Activated naive CD8-positive, alpha-beta T cell treated with anti-CD3 and anti-CD28 coated beads, Interleukin-2, amount 10 ng/mL, durations not matched to agents 7 days and 5 days (primary cell): ENCODE measurements around the gene MRPL28. TPM values are rescaled to one million over a fixed set of nuclear protein-coding genes. Genes with fewer than 3 reads are reported as not detected.
"Not testable (repeated sequence)": the region's sequence is repeated elsewhere in the genome, so short reads cannot be mapped to it uniquely, and the experiment has no call there.

Experiments used
- ATAC-seq: fragments of 150-1000 bp; cut with Tn5 transposase; one replicate; pipeline ENCODE4 v1.10.0; 2021; ENCODE audit warnings: low read depth, moderate library complexity
- POLR2A ChIA-PET: fragments of 350-600 bp; sonication (Branson Sonifier 250); formaldehyde crosslinking; loops from one replicate; lab custom pipeline; 2021; ENCODE audit warnings: antibody characterized with exemption; lab: Charles Lee
- DNase-seq: peaks from one replicate; pipeline ENCODE4 v3.0.0; 2021
- H3K27ac Mint-ChIP-seq: one replicate; pipeline ENCODE4 v1.8.0; 2022; ENCODE audit warnings: mild to moderate bottlenecking, mixed read lengths
- H3K27me3 Mint-ChIP-seq: one replicate; pipeline ENCODE4 v1.8.0; 2022; ENCODE audit warnings: mild to moderate bottlenecking, moderate library complexity, mixed read lengths
- H3K36me3 Mint-ChIP-seq: one replicate; pipeline ENCODE4 v1.8.0; 2021; ENCODE audit warnings: mild to moderate bottlenecking, mixed read lengths
- H3K4me1 Mint-ChIP-seq: one replicate; pipeline ENCODE4 v1.8.0; 2021; ENCODE audit warnings: mixed read lengths
- H3K4me3 Mint-ChIP-seq: one replicate; pipeline ENCODE4 v1.8.0; 2022; ENCODE audit warnings: mild to moderate bottlenecking, moderate library complexity, mixed read lengths
- H3K9me3 Mint-ChIP-seq: one replicate; pipeline ENCODE4 v1.8.0; 2021; ENCODE audit warnings: mixed read lengths
- total RNA-seq, 2 experiments: library from RNA; stranded (reverse); gene quantifications; one replicate each; pipeline ENCODE4 v1.2.3, GENCODE V29; 2021

The MRPL28 gene
- total RNA-seq, 2 experiments from 2014 or later: 64.4 to 67.5 TPM

DNA sequence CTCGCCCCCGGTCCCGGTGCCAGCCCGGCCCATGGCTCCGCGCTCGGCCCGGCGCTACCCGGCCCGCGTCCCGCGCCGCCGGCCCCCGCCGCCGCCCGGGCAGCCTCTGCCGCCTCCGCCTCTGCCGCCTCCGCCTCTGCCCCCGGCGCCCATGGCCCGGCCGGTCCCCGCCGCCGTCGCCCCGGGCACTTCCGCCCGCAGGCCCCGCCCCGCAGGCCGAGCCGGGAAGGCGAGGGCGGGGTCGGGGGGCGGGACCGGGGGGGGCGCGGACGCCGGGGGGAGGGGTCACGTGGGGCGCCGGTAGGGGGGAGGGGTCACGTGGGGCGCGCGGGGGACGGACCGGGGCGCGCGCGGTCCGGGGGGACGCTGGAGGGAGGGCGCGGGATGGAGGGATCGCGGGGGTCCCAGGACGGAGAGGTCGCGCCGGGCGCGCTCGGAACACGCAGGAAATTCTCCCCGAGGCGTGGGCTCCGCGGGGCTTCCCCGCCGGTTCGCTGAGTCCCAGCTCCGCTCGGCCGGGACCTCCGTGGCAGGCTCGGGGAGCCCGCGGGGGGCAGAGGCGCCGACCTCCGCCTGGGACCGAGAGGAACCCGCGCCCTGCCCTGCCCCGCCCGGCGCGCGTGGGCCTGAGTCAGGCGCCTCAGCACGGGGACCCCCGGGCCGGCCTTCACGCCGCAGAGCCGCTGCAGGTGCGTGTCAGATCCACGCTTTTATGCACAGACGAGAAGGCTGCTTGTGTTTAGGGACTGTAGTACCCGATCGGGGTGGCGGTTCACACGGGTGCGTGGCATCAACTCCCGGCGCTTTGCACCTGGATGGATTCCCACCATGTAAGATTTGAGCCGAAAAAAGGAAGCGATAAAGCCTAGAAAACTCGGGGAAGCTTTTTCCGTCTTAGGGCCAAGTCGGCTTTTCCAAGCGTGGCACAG lies 11.7 kb upstream of the MRPL28 start, which contains the start of gene PGAP6:
TSS of gene PGAP6 (minus strand) at position 190 of the 929 bp plus-strand sequence. CDS start at position 33, 157 bp downstream.
- peaks cover 9% of the 10 kb centered on the region for H3K4me1 Mint-ChIP-seq
- H3K27ac Mint-ChIP-seq: peak within 1 kb of the TSS; percentile 34
- ATAC-seq (peak; percentile 67), DNase-seq (peak; percentile 82)
- no peaks in the 10 kb centered on the region for H3K36me3 Mint-ChIP-seq
- POLR2A ChIA-PET: interaction anchor here (1.2 to 4.6 kb wide), 3 partner anchors 10 to 19 kb away, joined by 3 to 27 read pairs (median 14); partner anchors contain the start of genes DECR2 and MRPL28
- H3K27me3 Mint-ChIP-seq: peaks cover 5% of the 10 kb centered on the region
- no peaks in the 10 kb centered on the region for H3K9me3 Mint-ChIP-seq
- H3K4me3 Mint-ChIP-seq: peak within 1 kb of the TSS; percentile 87

DNA sequence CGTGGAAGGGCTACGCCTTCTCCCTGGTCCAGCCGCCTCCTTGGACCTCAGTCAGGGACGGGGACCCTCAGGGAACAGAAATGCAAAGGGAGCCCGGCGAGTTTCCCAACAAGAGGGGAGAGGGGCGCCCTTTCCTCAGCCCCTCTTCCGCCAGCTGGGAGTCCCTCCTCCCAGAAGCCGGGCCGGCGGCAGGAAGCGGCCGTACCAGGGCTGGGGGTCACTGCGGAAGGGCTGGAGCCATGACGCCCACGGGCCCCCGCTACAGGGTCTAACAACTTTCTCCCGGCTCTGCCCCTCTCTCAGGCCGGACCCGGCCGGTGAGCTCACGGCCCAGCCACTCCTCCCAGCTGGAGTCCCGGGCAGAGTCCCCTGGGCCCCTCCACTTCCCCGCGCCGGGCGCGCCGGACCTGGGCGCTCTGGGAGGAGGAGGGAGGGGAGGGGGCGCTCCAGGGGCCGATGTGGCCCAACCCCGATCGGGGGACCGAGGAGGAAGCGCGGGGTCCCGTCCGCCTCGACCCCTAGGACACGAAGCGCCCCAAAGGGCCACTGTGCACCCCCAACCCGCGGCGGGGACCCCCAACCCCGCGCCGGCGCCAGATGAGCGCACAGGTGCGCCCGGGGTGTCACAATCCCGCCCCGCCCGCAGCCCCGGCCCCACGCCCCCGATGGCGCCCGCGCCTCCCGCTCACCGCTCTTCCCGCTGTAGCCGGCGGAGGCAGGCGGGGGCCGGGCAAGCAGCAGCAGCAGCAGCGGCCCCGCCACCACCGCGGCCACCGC lies 10.9 kb upstream of the MRPL28 start:
- POLR2A ChIA-PET: interaction anchor here (0.6 to 4.6 kb wide), 2 partner anchors 10 to 242 kb away, joined by 3 to 27 read pairs; partner anchors contain the start of gene MRPL28
- Mint-ChIP-seq H3K27ac (no peak overlapping the region), H3K27me3 (peaks cover 5% of the 10 kb centered on the region), H3K9me3 (no peaks in the 10 kb centered on the region), H3K4me3 (peak overlapping the region; percentile 73), H3K36me3 (no peaks in the 10 kb centered on the region), H3K4me1 (peaks cover 9% of the 10 kb centered on the region)
- DNase-seq (peak; percentile 56), ATAC-seq (peak; percentile 32)

DNA sequence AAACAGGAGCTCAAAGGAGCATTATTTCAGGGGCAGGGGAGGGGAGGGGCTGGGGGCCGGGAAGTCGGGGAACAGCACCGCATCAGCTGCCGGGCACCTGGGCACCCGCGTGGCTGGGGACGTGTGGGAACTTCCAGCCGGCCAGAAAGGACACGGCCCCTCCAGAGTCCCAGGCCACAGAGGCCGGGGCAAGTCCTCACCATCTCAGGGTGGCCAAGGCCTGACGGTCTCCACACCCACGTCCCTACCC lies 10.3 kb upstream of the MRPL28 start:
- DNase-seq (no peak), ATAC-seq (no peak)
- H3K9me3 Mint-ChIP-seq: no peaks in the 10 kb centered on the region
- peaks cover 9% of the 10 kb centered on the region for H3K4me1 Mint-ChIP-seq
- H3K36me3 Mint-ChIP-seq: no peaks in the 10 kb centered on the region
- H3K27me3 Mint-ChIP-seq: peaks cover 5% of the 10 kb centered on the region
- H3K4me3 Mint-ChIP-seq: peak overlapping the region; percentile 80
- H3K27ac Mint-ChIP-seq: peak overlapping the region; percentile 84
- POLR2A ChIA-PET: interaction anchor here (1.1 to 4.6 kb wide), 2 partner anchors 10 to 146 kb away, joined by 3 to 27 read pairs; partner anchors contain the start of gene MRPL28

DNA sequence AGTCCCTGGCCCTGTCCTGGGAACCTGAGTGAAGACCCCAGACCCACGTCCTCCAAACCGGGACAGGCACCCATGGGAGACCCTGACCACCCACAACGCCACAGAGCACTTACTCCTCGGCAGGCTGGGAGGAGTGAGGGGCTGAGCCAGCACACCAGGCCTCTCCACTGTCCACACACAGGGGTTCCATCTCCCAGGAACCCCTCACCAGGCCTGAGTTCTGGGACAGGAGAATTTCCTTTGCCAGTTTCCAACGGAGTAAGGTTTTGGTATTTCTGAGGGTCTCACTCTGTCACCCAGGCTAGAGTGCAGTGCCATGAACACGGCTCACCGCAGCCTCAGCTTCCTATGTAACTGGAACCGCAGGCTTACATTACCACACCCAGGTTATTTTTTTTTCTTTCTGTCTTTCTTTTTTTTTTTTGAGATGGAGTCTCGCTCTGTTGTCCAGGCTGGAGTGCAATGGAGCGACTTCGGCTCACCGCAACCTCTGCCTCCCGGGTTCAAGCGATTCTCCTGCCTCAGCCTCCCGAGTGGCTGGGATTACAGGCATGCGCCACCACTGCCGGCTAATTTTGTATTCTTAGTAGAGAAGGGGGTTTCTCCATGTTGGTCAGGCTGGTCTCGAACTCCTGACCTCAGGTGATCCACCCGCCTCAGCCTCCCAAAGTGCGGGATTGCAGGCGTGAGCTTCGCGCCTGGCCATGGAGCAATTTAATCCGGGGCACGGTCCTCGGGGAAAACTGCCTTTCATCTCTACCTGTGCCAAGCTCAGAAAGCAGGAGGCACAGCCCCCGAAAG lies 9.8 kb upstream of the MRPL28 start:
- Mint-ChIP-seq H3K27ac (peak overlapping the region; percentile 84), H3K27me3 (peaks cover 5% of the 10 kb centered on the region), H3K36me3 (no peaks in the 10 kb centered on the region), H3K4me1 (peaks cover 9% of the 10 kb centered on the region), H3K9me3 (no peaks in the 10 kb centered on the region), H3K4me3 (peak overlapping the region; percentile 80)
- POLR2A ChIA-PET: interaction anchor here (0.6 to 4.6 kb wide), 3 partner anchors 9 to 146 kb away, joined by 3 to 27 read pairs (median 3); partner anchors contain the start of gene MRPL28
- ATAC-seq (no peak), DNase-seq (peak; percentile 37)

DNA sequence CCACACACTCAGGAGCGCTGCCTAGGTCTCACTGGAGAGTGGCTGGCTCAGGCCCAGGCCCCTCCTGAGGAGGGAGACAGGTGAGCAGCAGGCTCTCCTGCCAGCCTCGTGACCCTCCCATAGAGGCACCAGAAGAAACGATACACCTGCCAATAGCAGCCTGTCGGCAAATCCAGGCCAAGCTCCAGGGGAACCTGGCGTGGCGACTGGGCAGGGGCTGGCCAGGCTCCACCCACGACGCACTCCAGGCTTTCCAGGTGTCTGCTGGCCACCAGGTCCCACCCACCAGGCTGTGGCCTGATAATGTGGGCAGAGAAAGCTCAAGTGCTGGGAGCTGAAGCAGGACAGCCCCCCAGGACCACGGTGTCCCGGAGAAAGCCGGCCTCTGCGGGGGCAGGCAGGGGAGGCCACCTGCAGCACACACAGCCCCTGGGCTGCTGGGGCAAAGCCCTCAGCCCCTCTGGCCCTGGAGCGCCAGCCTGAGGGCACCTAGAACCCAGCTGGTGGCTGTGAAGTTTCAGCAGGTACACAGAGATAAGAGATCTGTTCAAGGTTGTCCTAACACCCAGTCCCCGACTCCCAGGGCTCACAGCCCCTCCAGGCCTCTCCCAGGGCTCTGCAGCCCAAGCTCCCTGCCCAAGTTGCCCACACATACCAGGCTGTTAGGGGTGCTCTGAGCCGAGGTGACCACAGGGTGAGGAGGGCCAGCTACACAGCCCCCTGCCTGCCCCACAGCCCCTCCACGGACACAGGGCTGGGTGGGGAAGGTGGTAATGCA lies 9.0 kb upstream of the MRPL28 start:
- POLR2A ChIA-PET: interaction anchor here (0.6 to 4.6 kb wide), 3 partner anchors 8 to 147 kb away, joined by 3 to 27 read pairs (median 3); partner anchors contain the start of gene MRPL28
- Mint-ChIP-seq H3K4me3 (peak overlapping the region; percentile 80), H3K27me3 (peaks cover 5% of the 10 kb centered on the region), H3K9me3 (no peaks in the 10 kb centered on the region), H3K4me1 (peaks cover 9% of the 10 kb centered on the region), H3K36me3 (no peaks in the 10 kb centered on the region), H3K27ac (peak overlapping the region; percentile 84)
- peak; percentile 36 for DNase-seq
- no peak for ATAC-seq

DNA sequence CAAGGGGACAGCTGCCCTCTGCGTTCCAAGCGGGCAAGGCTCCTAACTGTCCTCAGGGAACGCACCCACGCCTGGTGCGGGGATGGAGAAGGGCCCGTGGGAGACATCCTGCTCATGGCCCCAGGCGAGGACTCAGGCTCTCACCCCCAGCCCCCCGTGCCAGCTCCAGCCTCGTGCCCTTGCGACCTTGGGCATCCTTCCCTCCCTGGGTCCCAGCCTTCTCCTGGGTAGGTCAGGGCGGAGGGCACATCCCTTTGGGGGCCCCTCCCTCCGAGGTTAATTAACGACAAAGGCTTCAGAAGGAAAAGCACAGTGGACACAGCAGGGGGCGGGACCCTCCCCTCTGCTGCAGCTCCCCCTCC lies 8.5 kb upstream of the MRPL28 start:
- ATAC-seq (no peak), DNase-seq (no peak)
- peaks cover 9% of the 10 kb centered on the region for H3K4me1 Mint-ChIP-seq
- no peaks in the 10 kb centered on the region for H3K9me3 Mint-ChIP-seq
- no peak overlapping the region for H3K27ac Mint-ChIP-seq
- H3K36me3 Mint-ChIP-seq: no peaks in the 10 kb centered on the region
- H3K27me3 Mint-ChIP-seq: peaks cover 5% of the 10 kb centered on the region
- POLR2A ChIA-PET: interaction anchor here (4.6 kb wide), 1 partner anchor 8 kb away, joined by 27 read pairs; the partner anchor contains the start of gene MRPL28
- H3K4me3 Mint-ChIP-seq: no peak overlapping the region

DNA sequence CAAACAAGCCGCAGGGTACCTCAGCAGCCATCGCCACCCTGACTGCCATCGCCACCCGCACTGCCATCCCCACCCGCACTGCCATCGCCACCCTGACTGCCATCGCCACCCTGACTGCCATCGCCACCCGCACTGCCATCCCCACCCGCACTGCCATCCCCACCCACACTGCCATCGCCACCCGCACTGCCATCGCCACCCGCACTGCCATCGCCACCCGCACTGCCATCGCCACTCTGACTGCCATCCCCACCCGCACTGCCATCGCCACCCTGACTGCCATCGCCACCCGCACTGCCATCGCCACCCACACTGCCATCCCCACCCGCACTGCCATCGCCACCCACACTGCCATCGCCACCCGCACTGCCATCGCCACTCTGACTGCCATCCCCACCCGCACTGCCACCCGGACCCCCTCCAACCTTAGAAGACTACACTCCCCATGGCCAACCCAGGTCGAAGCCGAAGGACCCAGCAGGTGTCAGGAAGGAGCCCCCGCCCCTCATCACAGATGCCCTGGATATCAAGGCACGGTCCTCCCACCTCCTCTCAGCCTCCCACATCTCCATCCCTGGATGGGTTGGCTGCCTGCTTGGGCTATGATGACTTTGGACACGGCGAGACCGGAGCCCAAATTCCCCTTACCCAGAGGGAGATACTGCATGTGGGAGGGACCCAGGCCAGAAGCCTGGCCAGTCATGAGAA lies 7.9 kb upstream of the MRPL28 start:
- H3K4me3 Mint-ChIP-seq, DNase-seq, H3K27me3 Mint-ChIP-seq, H3K4me1 Mint-ChIP-seq, H3K27ac Mint-ChIP-seq, H3K9me3 Mint-ChIP-seq, H3K36me3 Mint-ChIP-seq, ATAC-seq: not testable (repeated sequence)
- POLR2A ChIA-PET: interaction anchor here (4.6 kb wide), 1 partner anchor 7 kb away, joined by 27 read pairs; the partner anchor contains the start of gene MRPL28

DNA sequence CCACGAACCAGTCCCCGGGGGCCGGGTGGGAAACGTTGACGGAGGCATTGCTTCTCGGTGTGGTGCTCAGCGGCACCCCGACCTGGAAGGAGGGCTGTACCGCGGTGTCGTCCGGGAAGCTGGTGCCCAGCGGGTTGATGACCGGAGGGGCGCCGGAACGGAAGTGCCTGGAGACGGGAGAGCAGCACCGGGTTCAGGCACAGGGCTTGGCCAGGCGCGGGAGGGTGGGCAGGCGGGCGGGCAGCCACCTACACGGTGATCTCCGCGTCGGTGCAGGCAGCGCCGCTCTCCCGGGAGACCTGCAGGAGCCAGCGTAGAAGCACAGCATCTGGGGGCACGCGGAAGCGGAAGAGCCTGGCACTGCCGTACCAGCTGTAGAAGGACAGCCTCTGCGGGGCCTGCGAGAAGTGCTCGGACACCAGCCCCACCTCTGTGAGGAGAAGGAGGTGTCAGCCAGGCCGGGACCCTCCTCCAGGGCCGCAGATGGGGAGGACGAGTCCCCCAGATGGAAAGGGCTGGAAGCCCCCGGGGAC lies 7.1 kb upstream of the MRPL28 start:
- H3K4me1 Mint-ChIP-seq: no peaks in the 10 kb centered on the region
- H3K36me3 Mint-ChIP-seq: no peaks in the 10 kb centered on the region
- no peak for ATAC-seq
- no peaks in the 10 kb centered on the region for H3K27me3 Mint-ChIP-seq
- H3K4me3 Mint-ChIP-seq: no peak overlapping the region
- no peak overlapping the region for H3K27ac Mint-ChIP-seq
- POLR2A ChIA-PET: no interaction called here
- DNase-seq: no peak
- H3K9me3 Mint-ChIP-seq: no peaks in the 10 kb centered on the region

DNA sequence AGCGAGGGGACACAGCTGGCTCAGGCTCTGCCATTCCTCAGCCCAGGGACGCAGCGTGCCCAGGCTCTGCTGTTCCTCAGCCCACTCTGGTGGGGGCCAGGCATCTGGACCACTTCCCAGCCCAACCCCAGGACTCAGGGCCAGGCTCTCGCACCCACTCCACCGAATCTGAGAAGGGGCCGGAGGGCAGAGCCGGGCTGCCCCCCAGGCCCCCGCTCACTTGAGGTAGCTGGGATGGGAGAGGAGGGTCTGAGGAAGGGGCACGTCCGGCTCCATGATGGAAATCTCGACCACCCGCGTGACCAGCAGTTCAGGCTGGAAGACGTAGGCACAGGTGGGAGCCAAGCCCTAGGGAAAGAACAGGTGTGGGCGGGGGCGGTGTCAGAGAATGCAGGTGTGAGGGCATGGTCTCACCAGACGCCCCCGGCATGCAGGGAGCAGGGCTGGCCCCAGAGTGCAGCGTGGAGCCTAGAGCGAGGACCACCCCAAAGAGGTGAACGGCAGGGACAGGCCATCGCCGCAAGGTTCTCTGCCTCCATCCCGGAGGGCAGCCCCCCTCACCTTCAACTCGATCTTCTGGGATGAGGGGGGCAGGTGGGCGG lies 6.6 kb upstream of the MRPL28 start:
- H3K4me3 Mint-ChIP-seq: no peak overlapping the region
- H3K36me3 Mint-ChIP-seq: peaks cover under 1% of the 10 kb centered on the region
- POLR2A ChIA-PET: interaction anchor here (0.5 kb wide), 1 partner anchor 120 kb away, joined by 3 read pairs; no protein-coding TSS in a partner anchor
- H3K4me1 Mint-ChIP-seq: no peaks in the 10 kb centered on the region
- H3K27me3 Mint-ChIP-seq: no peaks in the 10 kb centered on the region
- DNase-seq (no peak), ATAC-seq (no peak)
- no peaks in the 10 kb centered on the region for H3K9me3 Mint-ChIP-seq
- no peak overlapping the region for H3K27ac Mint-ChIP-seq

DNA sequence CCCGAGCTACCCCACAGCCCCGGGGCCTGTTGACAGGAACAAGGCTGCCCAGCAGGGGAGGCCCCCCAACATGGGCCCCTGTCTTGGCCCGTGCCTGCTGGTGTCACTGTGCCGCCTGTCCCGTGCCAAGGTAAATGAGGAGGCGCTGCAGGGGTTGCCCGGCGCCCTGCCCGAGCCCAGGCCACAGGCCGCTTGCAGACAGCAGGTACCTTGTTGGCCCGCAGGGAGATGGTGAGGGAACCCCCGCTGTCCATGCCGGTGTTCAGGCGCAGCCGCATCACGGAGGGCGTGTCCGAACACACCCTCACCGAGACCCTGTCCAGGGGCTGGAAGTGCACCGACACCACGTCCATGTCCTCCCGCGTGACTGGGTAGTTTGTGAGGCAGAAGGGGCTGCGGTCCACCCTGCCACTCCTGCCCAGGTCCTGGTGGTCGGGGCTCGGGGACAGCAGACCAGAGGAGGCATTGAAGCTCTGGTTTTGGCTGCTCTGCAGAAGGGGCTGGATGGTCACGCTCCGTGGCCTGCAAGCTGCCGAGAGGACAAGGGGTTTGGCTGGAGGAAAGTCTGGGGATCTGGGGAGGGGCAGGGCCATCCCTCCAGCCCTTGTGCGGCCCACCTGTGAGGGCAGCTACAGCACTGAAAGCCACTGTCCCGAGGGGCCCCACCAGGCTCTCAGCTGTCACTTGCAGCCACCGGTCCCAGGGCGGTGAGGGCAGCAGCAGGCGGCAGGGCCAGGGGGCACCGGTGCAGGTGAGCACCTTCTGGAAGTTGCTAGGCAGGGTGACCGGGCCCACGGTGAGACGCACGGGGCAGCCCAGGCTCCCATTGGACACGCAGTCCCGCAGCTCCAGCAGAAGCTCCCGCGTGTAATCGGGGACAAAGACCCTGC lies 5.8 kb upstream of the MRPL28 start:
- POLR2A ChIA-PET: interaction anchor here (0.5 kb wide), 1 partner anchor 119 kb away, joined by 3 read pairs; no protein-coding TSS in a partner anchor
- Mint-ChIP-seq H3K9me3 (no peaks in the 10 kb centered on the region), H3K27me3 (no peaks in the 10 kb centered on the region), H3K36me3 (peaks cover 3% of the 10 kb centered on the region), H3K27ac (no peak overlapping the region), H3K4me1 (no peaks in the 10 kb centered on the region), H3K4me3 (no peak overlapping the region)
- ATAC-seq (no peak), DNase-seq (no peak)
